ENCODE results near the gene LINS1.
"Not testable (repeated sequence)": the region's sequence is repeated elsewhere in the genome, so short reads cannot be mapped to it uniquely, and the experiment has no call there.

LINS1 gene

GRCh38 chr15:100598655-100599054 is 3.3 kb downstream of the LINS1 start:
- no peak for DNase-seq

- DNase-seq, result no peak
These were observed 4.1 kb downstream of the LINS1 start for GRCh38 chr15:100597862-100598261.

GRCh38 chr15:100596792-100597191 is 5.2 kb downstream of the LINS1 start:
- DNase-seq, result no peak

GRCh38 chr15:100595964-100596363 is 6.0 kb downstream of the LINS1 start:
- DNase-seq, result no peak

DNA sequence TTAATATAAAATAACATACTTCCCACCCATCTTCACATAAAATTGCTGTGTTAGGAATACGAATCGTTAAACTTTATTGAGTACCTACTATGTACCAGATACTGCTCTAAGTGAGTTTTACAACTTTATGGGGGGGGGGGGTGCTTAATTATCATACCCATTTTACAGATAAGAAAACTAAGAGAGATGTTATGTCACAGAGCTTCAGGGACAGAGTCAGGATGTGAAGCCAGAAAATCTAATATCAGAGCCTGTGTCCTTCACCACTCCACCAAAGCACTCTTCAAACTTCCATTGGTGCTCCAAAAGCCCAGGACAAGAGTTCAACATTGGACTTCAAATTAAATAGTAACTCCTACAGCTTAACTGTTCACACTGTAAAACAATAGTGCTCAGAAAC is 8.6 kb downstream of the LINS1 start:
- no peak for DNase-seq

DNA sequence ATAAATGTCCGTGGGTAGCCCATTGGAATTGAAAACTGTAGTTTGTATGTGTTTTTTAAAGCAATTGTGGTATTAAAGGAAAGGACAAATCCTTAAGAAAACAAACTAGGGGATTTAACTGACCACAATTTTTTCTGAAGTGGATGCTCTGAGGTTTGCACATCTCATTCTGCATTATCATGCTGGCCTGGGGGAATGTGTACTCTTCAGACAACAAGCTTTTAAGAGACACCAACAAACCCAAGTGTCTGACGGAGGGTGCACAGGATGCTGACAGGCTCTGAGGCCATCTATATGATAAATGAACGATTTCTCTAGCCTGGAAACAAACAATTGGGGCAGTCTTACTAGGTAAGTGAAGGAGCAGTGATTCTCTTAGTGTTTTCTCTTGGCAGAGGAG is 9.1 kb downstream of the LINS1 start:
- DNase-seq, result no peak

DNA sequence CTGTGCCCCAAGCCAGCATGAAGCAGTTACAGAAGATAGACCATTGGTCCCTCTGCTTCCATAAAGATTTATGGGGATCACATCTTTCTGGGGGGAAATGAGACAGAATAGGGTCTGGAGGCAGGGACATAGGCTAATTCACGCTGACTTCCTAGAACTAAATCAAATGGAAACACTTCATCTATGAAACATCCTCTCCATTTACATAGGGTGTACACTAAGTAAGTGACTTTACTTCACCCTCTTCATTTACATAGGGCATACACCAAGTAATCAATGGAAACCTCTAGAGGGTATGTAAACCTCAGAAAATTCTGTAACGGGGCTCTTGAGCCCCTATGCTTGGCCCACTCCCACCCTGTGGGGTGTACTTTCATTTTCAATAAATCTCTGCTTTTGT is 10.1 kb downstream of the LINS1 start:
- no peak for DNase-seq

- DNase-seq, result not testable (repeated sequence)
These were observed 10.8 kb downstream of the LINS1 start for GRCh38 chr15:100591163-100591562.

GRCh38 chr15:100588638-100589242 is 13.2 kb downstream of the LINS1 start:
- no peak for DNase-seq

DNA sequence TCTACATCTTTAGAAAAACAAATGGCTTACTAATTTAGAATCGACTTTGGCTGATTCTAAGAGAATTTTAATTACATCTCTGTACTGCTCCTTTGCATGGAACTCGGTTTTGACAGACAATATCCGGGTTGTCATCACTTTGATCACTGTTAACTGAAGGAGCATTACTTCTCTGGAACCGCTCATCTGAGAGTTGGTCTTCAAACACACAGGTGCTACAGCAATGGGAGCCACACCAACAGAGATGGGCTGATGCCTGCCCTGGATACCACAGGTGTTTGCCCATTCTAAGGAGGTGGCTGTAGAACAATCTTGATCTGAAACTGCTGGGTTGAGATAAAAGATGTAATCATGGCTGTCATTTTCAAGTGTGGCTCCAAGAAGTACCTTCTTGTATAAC is 21.6 kb downstream of the LINS1 start:
- DNase-seq, result no peak

GRCh38 chr15:100573526-100573925 is 28.5 kb downstream of the LINS1 start:
- DNase-seq, result no peak

DNA sequence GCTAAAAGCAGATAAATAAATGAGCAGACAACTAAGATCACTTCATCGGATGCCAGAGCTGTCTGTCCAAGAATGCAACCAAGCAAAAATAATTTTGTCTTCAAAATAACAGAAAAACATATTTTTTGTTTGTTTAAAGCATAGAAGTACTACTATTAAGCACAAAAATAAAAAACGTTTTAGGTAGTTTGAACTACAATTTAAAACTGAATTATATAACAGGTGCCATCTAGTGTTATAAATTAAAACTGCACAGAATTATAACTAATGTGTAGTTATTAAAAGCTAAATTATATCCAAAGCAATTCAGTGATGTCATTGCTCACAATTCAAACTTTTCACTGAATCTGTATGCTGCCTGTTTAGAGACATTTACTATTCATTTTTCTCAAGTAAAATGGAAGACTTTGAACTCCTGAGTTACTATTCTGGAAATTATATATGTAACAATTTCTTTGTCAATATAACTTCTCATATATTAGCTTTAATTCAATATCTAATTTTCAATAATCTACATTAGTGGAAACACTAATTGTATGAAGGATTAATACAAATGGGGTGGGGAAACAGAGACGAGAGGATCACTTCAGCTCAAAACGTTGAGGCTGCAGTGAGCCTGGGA is 29.5 kb downstream of the LINS1 start:
- no peak for DNase-seq

DNA sequence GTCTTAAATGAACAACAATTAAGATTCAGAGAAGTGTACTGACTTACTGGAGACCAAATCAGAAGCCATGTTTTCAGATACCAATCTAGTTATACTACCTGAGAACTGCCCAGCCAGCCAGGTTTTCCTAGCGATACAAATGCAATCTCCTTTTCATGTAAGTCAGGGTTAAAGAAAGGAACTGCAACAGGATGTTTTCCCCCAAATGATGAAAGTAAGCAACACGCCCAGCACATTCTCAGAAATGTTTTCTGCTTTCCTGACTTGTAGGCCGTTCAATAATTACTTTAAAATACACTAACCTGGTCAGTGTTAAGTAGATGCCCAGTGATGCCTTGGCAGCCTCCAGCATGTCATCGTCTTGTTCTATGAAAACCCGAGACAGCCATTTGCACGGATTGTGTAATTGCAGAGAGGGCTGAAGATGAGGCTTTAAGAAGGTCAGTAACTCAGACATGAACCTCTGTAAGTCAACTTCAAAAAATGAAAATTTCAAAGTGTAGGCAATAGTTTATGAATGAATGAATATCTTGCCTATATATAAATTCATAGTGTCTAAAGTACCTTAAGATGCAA is 30.3 kb downstream of the LINS1 start:
- DNase-seq, result no peak

DNA sequence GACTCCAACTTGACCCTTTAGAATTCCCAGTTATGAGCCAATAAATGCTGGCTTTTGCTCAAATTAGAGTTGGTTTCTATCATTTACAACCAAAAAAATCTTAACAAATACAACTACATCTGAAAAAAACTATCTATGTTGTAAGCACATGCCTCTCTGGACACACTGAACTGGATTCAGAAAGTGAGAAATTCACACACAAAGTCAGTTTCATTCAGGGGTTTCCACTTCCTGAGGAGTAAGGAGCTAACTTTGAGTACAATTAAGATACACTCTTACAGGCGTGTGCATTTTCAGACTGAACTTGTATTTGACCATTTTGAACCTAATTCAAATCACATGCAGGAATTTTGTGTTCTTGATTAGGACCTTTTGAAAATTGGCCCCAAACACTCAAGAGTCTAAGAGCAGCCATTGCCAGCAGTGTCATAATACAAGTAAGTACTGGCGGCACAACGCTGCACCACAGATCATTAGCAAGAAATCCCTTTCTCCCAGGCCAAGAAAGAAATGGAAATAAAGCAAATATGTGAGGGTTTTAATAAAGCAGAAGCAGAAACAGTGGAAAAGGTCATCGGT is 31.2 kb downstream of the LINS1 start:
- no peak for DNase-seq

DNA sequence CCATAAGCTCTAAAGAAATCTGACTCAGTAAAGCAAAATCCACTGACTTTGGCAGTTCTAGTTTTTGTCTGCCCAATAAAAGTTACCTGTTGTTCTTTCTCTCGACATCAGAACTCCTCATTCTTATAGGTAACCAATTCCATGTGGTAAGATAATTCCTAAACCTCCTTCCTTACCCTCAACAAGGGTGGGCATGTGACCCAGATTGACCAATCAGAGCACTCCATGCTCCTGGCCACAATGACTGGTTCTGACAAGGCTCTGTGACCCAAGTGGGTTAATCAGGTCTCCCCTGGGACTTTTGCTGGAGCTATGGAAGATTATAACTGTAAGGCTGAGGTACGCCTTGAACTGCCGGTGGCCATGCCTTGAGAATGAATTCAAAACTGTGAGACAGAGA is 31.7 kb downstream of the LINS1 start:
- no peak for DNase-seq

DNA sequence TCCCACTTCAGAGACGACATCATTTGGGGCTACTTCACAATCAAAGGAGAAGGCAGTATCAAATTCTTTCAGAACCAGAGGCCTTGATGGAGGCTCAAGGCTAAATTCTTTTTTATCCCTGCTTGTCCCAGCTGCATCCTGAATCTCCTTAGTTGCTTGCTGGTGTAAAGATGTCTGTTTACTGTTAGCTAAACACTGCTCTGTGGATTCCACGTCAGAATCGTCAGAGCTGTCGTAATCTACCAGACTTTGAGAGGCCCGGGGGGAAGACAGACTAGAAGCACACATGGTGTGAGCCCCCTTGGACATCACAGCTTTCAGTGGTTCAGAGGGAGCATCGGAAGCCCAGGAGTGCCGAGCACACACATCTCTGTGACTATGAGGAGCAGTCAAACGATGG is 32.6 kb downstream of the LINS1 start:
- no peak for DNase-seq

- DNase-seq, result no peak
These were observed 34.9 kb downstream of the LINS1 start for GRCh38 chr15:100566850-100567628.

DNA sequence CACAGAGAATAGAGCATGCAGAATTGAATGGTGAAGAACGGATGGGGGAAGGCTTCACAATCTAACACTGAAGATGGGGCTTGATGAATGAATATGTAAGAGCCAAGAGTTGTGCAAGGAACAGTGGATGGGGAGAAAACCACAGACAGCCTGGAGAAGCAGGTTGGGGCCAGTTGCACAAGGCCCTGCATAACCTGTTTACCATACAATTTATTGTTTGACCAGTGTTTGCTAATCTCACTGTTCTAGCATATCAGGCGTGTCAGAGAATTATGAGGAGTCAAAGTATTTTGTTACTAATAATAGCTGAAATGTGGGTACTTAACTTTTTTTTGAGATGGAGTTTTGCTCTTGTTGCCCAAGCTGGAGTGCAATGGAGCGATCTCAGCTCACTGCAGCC is 36.4 kb downstream of the LINS1 start:
- DNase-seq, result no peak

DNA sequence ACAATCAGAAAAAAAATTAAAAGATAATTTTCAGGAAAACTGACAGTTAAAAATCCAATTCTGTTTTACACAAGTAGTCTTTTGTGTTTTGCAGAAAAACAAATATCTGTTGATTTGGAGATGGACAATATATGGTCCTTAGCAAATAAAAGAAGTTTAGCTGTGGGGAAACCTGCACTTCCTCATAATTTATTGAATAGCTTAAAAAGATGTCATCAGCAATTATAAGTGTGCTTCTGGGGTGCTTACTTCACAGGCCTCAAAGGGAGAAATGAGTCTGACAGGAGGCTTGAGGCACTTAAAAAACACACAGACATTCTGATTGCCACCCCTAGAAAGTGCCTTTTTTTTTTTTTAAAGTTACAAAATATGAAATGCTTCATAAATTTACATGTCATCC is 41.7 kb downstream of the LINS1 start:
- no peak for DNase-seq

GRCh38 chr15:100559330-100559729 is 42.7 kb downstream of the LINS1 start:
- DNase-seq, result no peak

- DNase-seq, result no peak
These were observed 43.2 kb downstream of the LINS1 start for GRCh38 chr15:100558771-100559254.

GRCh38 chr15:100553468-100553867 is 48.5 kb downstream of the LINS1 start:
- no peak for DNase-seq

DNA sequence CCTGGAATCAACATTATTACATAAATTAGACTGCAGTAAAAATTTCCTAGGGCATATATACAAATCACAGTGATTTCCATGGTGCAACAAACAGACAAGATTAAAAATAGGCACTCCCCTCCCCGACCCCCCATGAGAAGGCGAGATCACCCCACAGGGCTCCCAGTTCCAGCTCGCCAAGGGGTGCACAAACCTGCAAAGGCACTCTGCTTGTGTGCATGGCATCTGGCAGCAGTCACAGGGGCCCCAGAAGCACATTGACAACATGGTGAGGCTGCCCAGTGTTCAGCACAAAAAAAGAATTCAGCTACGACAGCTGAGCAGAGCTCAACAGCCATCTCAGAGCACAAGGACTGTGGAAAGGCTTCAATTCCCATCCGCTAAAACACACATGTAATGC is 54.0 kb downstream of the LINS1 start:
- no peak for DNase-seq

GRCh38 chr15:100544946-100545345 is 57.0 kb downstream of the LINS1 start:
- no peak for DNase-seq

Measured in NCI-H2029 (cell line).